ENCODE data around the gene TIAM1. TPM values are rescaled to one million over a fixed set of nuclear protein-coding genes. Genes with fewer than 3 reads are reported as not detected.

Gene TIAM1
- total and polyA plus RNA-seq, 2 donors: 25.8 to 30.5 TPM

- H3K4me1 ChIP-seq (ENCODE audit: control insufficient read depth in 2 of 2, insufficient read depth in 2 of 2, low read length in 2 of 2): peaks cover 0 to 3% of the 10 kb centered on the region in 2 donors
Measured at GRCh38 chr21:31088474-31088751, 255.6 kb downstream of the TIAM1 start.

DNA sequence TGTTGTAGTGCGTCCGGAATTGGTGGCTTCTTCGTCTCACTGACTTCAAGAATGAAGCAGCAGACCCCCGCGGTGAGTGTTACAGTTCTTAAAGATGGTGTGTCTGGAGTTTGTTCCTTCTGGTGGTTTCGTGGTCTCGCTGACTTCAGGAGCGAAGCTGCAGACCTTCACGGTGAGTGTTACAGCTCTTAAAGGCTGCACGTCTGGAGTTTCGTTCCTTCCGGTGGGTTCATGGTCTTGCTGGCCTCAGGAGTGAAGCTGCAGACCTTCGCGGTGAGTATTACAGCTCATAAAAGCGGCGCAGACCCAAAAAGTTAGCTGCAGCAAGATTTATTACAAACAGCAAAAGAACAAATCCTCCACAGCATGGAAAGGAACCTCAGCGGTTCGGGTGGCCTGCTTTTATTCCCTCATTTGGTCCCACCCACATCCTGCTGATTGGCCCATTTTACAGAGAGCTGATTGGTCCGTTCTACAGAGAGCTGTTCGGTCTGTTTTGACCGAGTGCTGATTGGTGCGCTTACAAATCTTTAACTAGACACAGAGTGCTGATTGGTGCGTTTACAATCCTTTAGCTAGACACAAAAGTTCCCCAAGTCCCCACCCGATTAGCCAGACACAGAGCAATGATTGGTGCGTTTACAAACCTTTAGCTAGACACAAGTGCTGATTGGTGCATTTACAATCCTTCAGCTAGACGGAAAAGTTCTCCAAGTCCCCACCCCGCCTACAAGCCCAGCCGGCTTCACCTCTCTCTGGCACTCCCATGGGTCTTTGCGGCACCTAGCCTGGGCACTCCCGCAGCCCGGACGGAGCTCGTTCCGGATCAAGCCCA is 256.2 kb downstream of the TIAM1 start:
- Histone ChIP-seq H3K27ac (ENCODE audit: low read depth in 1 of 2, low read length in 1 of 2) (no peak overlapping the region), H3K4me3 (ENCODE audit: low read length in 2 of 2) (no peak overlapping the region), H3K9me3 (ENCODE audit: control insufficient read depth in 2 of 2, insufficient read depth in 1 of 2, low read length in 1 of 2) (no peaks in the 10 kb centered on the region), H3K4me1 (ENCODE audit: control insufficient read depth in 2 of 2, insufficient read depth in 2 of 2, low read length in 2 of 2) (peaks cover 0 to 3% of the 10 kb centered on the region in 2 donors), H3K27me3 (ENCODE audit: control insufficient read depth in 2 of 2, insufficient read depth in 1 of 2, low read length in 1 of 2) (no peaks in the 10 kb centered on the region), H3K36me3 (ENCODE audit: control insufficient read depth in 2 of 2, insufficient read depth in 2 of 2, low read length in 1 of 2) (no peaks in the 10 kb centered on the region)
- 64% methylated on average over 34 of the region's 34 CpGs for WGBS
- no peak for DNase-seq (ENCODE audit: low read depth in 6 of 9, low spot score in 9 of 9)

More at GRCh38 chr21:31088474-31088751, 255.6 kb downstream of the TIAM1 start:
- Histone ChIP-seq H3K27me3 (ENCODE audit: control insufficient read depth in 2 of 2, insufficient read depth in 1 of 2, low read length in 1 of 2) (no peaks in the 10 kb centered on the region), H3K4me3 (ENCODE audit: low read length in 2 of 2) (no peak overlapping the region), H3K27ac (ENCODE audit: low read depth in 1 of 2, low read length in 1 of 2) (no peak overlapping the region), H3K36me3 (ENCODE audit: control insufficient read depth in 2 of 2, insufficient read depth in 2 of 2, low read length in 1 of 2) (no peaks in the 10 kb centered on the region), H3K9me3 (ENCODE audit: control insufficient read depth in 2 of 2, insufficient read depth in 1 of 2, low read length in 1 of 2) (no peaks in the 10 kb centered on the region)
- 90% methylated on average over 29 of the region's 29 CpGs for WGBS
- no peak for DNase-seq (ENCODE audit: low read depth in 6 of 9, low spot score in 9 of 9)

DNA sequence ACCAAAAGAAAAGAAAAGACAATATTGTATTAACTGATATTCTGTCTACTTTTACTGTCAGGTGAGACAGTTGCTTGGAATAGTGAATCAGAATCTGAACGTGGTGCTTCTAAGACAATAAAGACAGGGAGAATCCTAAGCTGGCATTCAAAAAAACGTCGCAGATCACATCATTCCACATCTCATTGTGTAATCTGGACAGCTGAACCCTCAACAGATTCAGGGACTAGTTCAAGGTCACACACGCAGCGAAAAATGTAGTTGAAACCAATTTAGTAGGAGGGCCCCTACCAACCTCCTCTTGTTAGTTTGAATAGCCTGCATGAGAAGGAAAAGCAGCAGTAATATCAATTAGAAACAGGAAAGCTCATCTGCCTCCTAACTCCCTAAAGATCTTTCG is 259.4 kb downstream of the TIAM1 start:
- Histone ChIP-seq H3K4me3 (ENCODE audit: low read length in 2 of 2) (no peak overlapping the region), H3K27ac (ENCODE audit: low read depth in 1 of 2, low read length in 1 of 2) (no peak overlapping the region), H3K27me3 (ENCODE audit: control insufficient read depth in 2 of 2, insufficient read depth in 1 of 2, low read length in 1 of 2) (no peaks in the 10 kb centered on the region), H3K9me3 (ENCODE audit: control insufficient read depth in 2 of 2, insufficient read depth in 1 of 2, low read length in 1 of 2) (no peaks in the 10 kb centered on the region), H3K36me3 (ENCODE audit: control insufficient read depth in 2 of 2, insufficient read depth in 2 of 2, low read length in 1 of 2) (no peaks in the 10 kb centered on the region), H3K4me1 (ENCODE audit: control insufficient read depth in 2 of 2, insufficient read depth in 2 of 2, low read length in 2 of 2) (peaks cover 0 to 3% of the 10 kb centered on the region in 2 donors)
- DNase-seq (ENCODE audit: low read depth in 6 of 9, low spot score in 9 of 9): no peak
- WGBS: 94% methylated on average over 6 of the region's 6 CpGs

DNA sequence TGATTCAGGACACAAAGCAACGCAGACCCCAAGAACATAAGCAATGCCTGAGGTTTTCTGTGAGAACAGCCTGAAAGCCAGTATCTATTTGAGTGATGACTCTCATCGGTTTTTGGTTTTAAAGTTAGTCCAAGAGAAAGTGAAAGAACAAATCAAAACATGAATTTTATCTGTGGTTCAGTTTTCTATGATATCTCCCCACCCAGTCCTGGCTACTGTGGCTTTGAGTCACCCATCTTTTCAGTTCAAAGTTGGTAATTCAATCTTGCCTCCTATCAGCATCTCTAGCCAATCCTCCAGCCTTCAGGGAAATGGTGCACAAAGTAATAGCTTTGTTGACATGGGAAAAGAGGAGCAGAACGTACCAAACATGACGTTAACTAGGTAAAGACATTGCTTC is 265.3 kb downstream of the TIAM1 start:
- 80% methylated on average over 4 of the region's 4 CpGs for WGBS
- H3K36me3 ChIP-seq (ENCODE audit: control insufficient read depth in 2 of 2, insufficient read depth in 2 of 2, low read length in 1 of 2): no peaks in the 10 kb centered on the region

GRCh38 chr21:31078216-31078615 is 265.8 kb downstream of the TIAM1 start:
- no peak for DNase-seq (ENCODE audit: low read depth in 6 of 9, low spot score in 9 of 9)
- H3K36me3 ChIP-seq (ENCODE audit: control insufficient read depth in 2 of 2, insufficient read depth in 2 of 2, low read length in 1 of 2): no peaks in the 10 kb centered on the region
- H3K9me3 ChIP-seq (ENCODE audit: control insufficient read depth in 2 of 2, insufficient read depth in 1 of 2, low read length in 1 of 2): no peaks in the 10 kb centered on the region
- no peaks in the 10 kb centered on the region for H3K4me1 ChIP-seq (ENCODE audit: control insufficient read depth in 2 of 2, insufficient read depth in 2 of 2, low read length in 2 of 2)
- H3K27ac ChIP-seq (ENCODE audit: low read depth in 1 of 2, low read length in 1 of 2): no peak overlapping the region
- H3K4me3 ChIP-seq (ENCODE audit: low read length in 2 of 2): no peak overlapping the region
- no peaks in the 10 kb centered on the region for H3K27me3 ChIP-seq (ENCODE audit: control insufficient read depth in 2 of 2, insufficient read depth in 1 of 2, low read length in 1 of 2)
- WGBS: 98% methylated on average over 4 of the region's 4 CpGs

More for the DNA sequence above, 265.3 kb downstream of the TIAM1 start:
- H3K9me3 ChIP-seq (ENCODE audit: control insufficient read depth in 2 of 2, insufficient read depth in 1 of 2, low read length in 1 of 2): no peaks in the 10 kb centered on the region
- no peaks in the 10 kb centered on the region for H3K4me1 ChIP-seq (ENCODE audit: control insufficient read depth in 2 of 2, insufficient read depth in 2 of 2, low read length in 2 of 2)
- H3K4me3 ChIP-seq (ENCODE audit: low read length in 2 of 2): no peak overlapping the region
- DNase-seq (ENCODE audit: low read depth in 6 of 9, low spot score in 9 of 9): no peak
- H3K27me3 ChIP-seq (ENCODE audit: control insufficient read depth in 2 of 2, insufficient read depth in 1 of 2, low read length in 1 of 2): no peaks in the 10 kb centered on the region
- no peak overlapping the region for H3K27ac ChIP-seq (ENCODE audit: low read depth in 1 of 2, low read length in 1 of 2)

DNA sequence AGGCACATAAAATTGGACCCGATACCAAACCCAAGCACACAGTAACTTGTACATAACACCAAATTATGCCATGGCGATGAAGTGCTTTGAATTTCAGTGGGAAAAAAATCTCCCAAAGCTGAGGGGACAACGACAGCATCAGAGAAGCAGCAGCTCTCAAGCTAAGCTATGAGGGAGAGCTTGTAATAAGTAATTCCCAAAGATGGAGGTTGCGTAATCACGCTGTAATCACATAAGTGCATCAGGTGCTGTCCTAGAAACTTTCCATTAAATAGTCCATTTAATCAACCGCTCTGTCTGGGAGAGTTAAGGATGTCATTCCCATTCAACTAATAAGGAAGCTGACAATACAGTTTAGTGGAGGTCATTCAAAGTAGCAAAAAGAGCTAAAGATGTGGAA is 268.2 kb downstream of the TIAM1 start:
- Histone ChIP-seq H3K27me3 (ENCODE audit: control insufficient read depth in 2 of 2, insufficient read depth in 1 of 2, low read length in 1 of 2) (no peaks in the 10 kb centered on the region), H3K4me3 (ENCODE audit: low read length in 2 of 2) (no peak overlapping the region), H3K4me1 (ENCODE audit: control insufficient read depth in 2 of 2, insufficient read depth in 2 of 2, low read length in 2 of 2) (no peaks in the 10 kb centered on the region), H3K27ac (ENCODE audit: low read depth in 1 of 2, low read length in 1 of 2) (no peak overlapping the region), H3K9me3 (ENCODE audit: control insufficient read depth in 2 of 2, insufficient read depth in 1 of 2, low read length in 1 of 2) (no peaks in the 10 kb centered on the region), H3K36me3 (ENCODE audit: control insufficient read depth in 2 of 2, insufficient read depth in 2 of 2, low read length in 1 of 2) (no peaks in the 10 kb centered on the region)
- 95% methylated on average over 6 of the region's 6 CpGs for WGBS
- no peak for DNase-seq (ENCODE audit: low read depth in 6 of 9, low spot score in 9 of 9)

- Histone ChIP-seq H3K27me3 (ENCODE audit: control insufficient read depth in 2 of 2, insufficient read depth in 1 of 2, low read length in 1 of 2) (no peaks in the 10 kb centered on the region), H3K9me3 (ENCODE audit: control insufficient read depth in 2 of 2, insufficient read depth in 1 of 2, low read length in 1 of 2) (no peaks in the 10 kb centered on the region), H3K4me3 (ENCODE audit: low read length in 2 of 2) (no peak overlapping the region), H3K4me1 (ENCODE audit: control insufficient read depth in 2 of 2, insufficient read depth in 2 of 2, low read length in 2 of 2) (no peaks in the 10 kb centered on the region), H3K27ac (ENCODE audit: low read depth in 1 of 2, low read length in 1 of 2) (no peak overlapping the region), H3K36me3 (ENCODE audit: control insufficient read depth in 2 of 2, insufficient read depth in 2 of 2, low read length in 1 of 2) (no peaks in the 10 kb centered on the region)
- WGBS: 86% methylated on average over 4 of the region's 4 CpGs
- DNase-seq (ENCODE audit: low read depth in 6 of 9, low spot score in 9 of 9): no peak
Measured at GRCh38 chr21:31072533-31072932, 271.5 kb downstream of the TIAM1 start.

All from thymus (tissue), 11 donors.